A549 (cell line): ENCODE data around the gene DNAH17.

ENCODE experiments used
- CHD2 ChIP-seq: fragments of 150-350 bp; IDR thresholded peaks from 2 replicates; pipeline ENCODE4 v1.6.1; 2014; ENCODE audit warnings: low read length; ENCODE audit not compliant: partially characterized antibody
- CTCF ChIP-seq: fragments of >200 bp; sonication (Bioruptor Twin); formaldehyde crosslinking; IDR thresholded peaks from 3 replicates; pipeline ENCODE4 v1.5.1; 2016
- ESRRA ChIP-seq: fragments of 150-350 bp; IDR thresholded peaks from 2 replicates; pipeline ENCODE4 v1.6.1; 2014; ENCODE audit warnings: mild to moderate bottlenecking, low read length, borderline replicate concordance
- HOXA7 ChIP-seq: fragments of 250-450 bp; sonication (Bioruptor Pico); IDR thresholded peaks from 2 replicates; pipeline ENCODE4 v1.5.0; 2020; ENCODE audit warnings: mild to moderate bottlenecking, moderate library complexity
- JUNB ChIP-seq: fragments of >200 bp; sonication (Bioruptor Twin); formaldehyde crosslinking; IDR thresholded peaks from 2 replicates; pipeline ENCODE4 v1.6.1; 2016
- MAX ChIP-seq: IDR thresholded peaks from 2 replicates; pipeline ENCODE4 v1.6.1; 2012
- POLR2A ChIP-seq: IDR thresholded peaks from 2 replicates; pipeline ENCODE4 v1.6.1; 2012; ENCODE audit warnings: mild to moderate bottlenecking, low read length
- REST ChIP-seq: fragments of 200-600 bp; sonication (generic); IDR thresholded peaks from 2 replicates; pipeline ENCODE4 v1.6.1; 2016; ENCODE audit warnings: antibody characterized with exemption, mild to moderate bottlenecking, moderate library complexity
- SMC3 ChIP-seq: fragments of >200 bp; sonication (Bioruptor Twin); formaldehyde crosslinking; IDR thresholded peaks from 3 replicates; pipeline ENCODE4 v1.6.1; 2018; ENCODE audit warnings: inconsistent platforms
- SREBF2 ChIP-seq: fragments of 450-650 bp; IDR thresholded peaks from 2 replicates; pipeline ENCODE4 v1.6.1; 2014; ENCODE audit warnings: mild to moderate bottlenecking, moderate library complexity
- USF2 ChIP-seq: fragments of 450-650 bp; IDR thresholded peaks from 2 replicates; pipeline ENCODE4 v1.6.1; 2014; ENCODE audit warnings: antibody characterized with exemption

- TF ChIP-seq CTCF (no peak), HOXA7 (CRISPR knock-in tag) (no peak), POLR2A (no peak), REST (no peak), SREBF2 (no peak), SMC3 (no peak), JUNB (no peak), USF2 (no peak), CHD2 (no peak), MAX (no peak), ESRRA (no peak)
Observed at GRCh38 chr17:78401891-78402290, 175.3 kb downstream of the DNAH17 start.
